GM12878 (cell line): ENCODE measurements around the gene NCBP3. TPM values are rescaled to one million over a fixed set of nuclear protein-coding genes. Genes with fewer than 3 reads are reported as not detected.

Experiments used
- ATAC-seq: fragments of 200-7000 bp; cut with Tn5 transposase; 3 replicates; pipeline ENCODE4 v1.9.1; 2020; ENCODE audit warnings: mild to moderate bottlenecking, moderate library complexity
- BruUV-seq: library from RNA; stranded (reverse); fragments of 400-500 nt; replicated peaks from 2 replicates; lab custom pipeline; 2021; lab: Mats Ljungman, UMichigan
- CTCF ChIA-PET: fragments of 300-600 bp; sonication (Branson Sonifier 250); formaldehyde crosslinking; extraction: SDS; loops from one replicate; lab custom pipeline; 2021; ENCODE audit warnings: inconsistent platforms; lab: Yijun Ruan, JAX
- POLR2A ChIA-PET: fragments of 350-600 bp; formaldehyde crosslinking; extraction: SDS; loops from one replicate; lab custom pipeline; 2021; ENCODE audit warnings: inconsistent platforms; lab: Charles Lee
- RAD21 ChIA-PET: fragments of 300-600 bp; sonication (Branson Sonifier 250); formaldehyde crosslinking; loops from one replicate; lab custom pipeline; 2023; ENCODE audit warnings: antibody characterized with exemption; ENCODE audit not compliant: unreplicated experiment; lab: Charles Lee
- SMC1A ChIA-PET: fragments of 300-600 bp; sonication (Branson Sonifier 250); formaldehyde crosslinking; loops from one replicate; lab custom pipeline; 2023; ENCODE audit not compliant: unreplicated experiment, uncharacterized antibody; lab: Charles Lee
- DNase-seq: peaks from one replicate; pipeline ENCODE4 v3.0.0-alpha.2; 2011; ENCODE audit warnings: low read depth, low spot score
- FAIRE-seq: peaks from 3 replicates; lab custom pipeline; 2011; peaks lifted over from hg19 to GRCh38; lab: Jason Lieb, UNC
- H2AFZ ChIP-seq: 2 replicates; pipeline ENCODE4 v1.6.0; 2011; ENCODE audit warnings: low read depth, low read length, control low read depth; ENCODE audit not compliant: control insufficient read depth
- H3K27ac ChIP-seq: 2 replicates; pipeline ENCODE4 v1.5.1; 2011; ENCODE audit warnings: control low read depth; ENCODE audit not compliant: control insufficient read depth, insufficient read depth
- H3K27me3 ChIP-seq, 2 experiments: replicated peaks in 1 of 2; 2 replicates each; pipeline versions ENCODE4 v1.6.0 to v1.6.1; 2011; ENCODE audit warnings: low read length in 1 of 2; ENCODE audit not compliant: control insufficient read depth in 2 of 2, insufficient read depth in 2 of 2
- H3K36me3 ChIP-seq, 2 experiments: 2 replicates each; pipeline ENCODE4 v1.5.1; 2011; ENCODE audit warnings: low read length in 1 of 2; ENCODE audit not compliant: control insufficient read depth in 2 of 2, insufficient read depth in 2 of 2
- H3K4me1 ChIP-seq: 2 replicates; pipeline ENCODE4 v1.6.1; 2011; ENCODE audit warnings: mild to moderate bottlenecking, low read length, moderate library complexity, mixed read lengths; ENCODE audit not compliant: control insufficient read depth, insufficient read depth
- H3K4me2 ChIP-seq: 2 replicates; pipeline ENCODE4 v1.6.0; 2011; ENCODE audit warnings: control low read depth; ENCODE audit not compliant: control insufficient read depth, insufficient read depth
- H3K4me3 ChIP-seq: fragments of 200-600 bp; sonication (generic); 2 replicates; pipeline ENCODE4 v1.5.1; 2016
- H3K79me2 ChIP-seq: 2 replicates; pipeline ENCODE4 v1.6.0; 2011; ENCODE audit warnings: low read length; ENCODE audit not compliant: control insufficient read depth, insufficient read depth
- H3K9ac ChIP-seq: 2 replicates; pipeline ENCODE4 v1.8.0; 2011; ENCODE audit warnings: low read length, control low read depth, mixed read lengths; ENCODE audit not compliant: control insufficient read depth, insufficient read depth
- H3K9me3 ChIP-seq: replicated peaks from 3 replicates; pipeline ENCODE4 v1.5.1; 2011; ENCODE audit warnings: mild to moderate bottlenecking, low read length; ENCODE audit not compliant: control insufficient read depth, insufficient read depth
- H4K20me1 ChIP-seq: 2 replicates; pipeline ENCODE4 v1.6.0; 2011; ENCODE audit not compliant: control insufficient read depth, insufficient read depth
- ATF7 ChIP-seq: fragments of 450-650 bp; IDR thresholded peaks from 2 replicates; pipeline ENCODE4 v1.6.1; 2016; ENCODE audit warnings: low read depth, mild to moderate bottlenecking
- CEBPB ChIP-seq, 2 experiments: fragments of 150-350 bp in 1 of 2; IDR thresholded peaks; 2 replicates each; pipeline ENCODE4 v1.6.1; 2012 to 2014; ENCODE audit warnings: low read depth in 2 of 2, low read length in 2 of 2, borderline replicate concordance in 1 of 2, inconsistent platforms in 1 of 2
- EED ChIP-seq: sonication (generic); IDR thresholded peaks from 2 replicates; pipeline ENCODE4 v1.6.1; 2016; ENCODE audit warnings: antibody characterized with exemption, low read depth
- EZH2 ChIP-seq: IDR thresholded peaks from 2 replicates; pipeline ENCODE4 v1.6.1; 2012; ENCODE audit warnings: low read depth, mild to moderate bottlenecking, control low read depth, inconsistent platforms, low read length, borderline replicate concordance; ENCODE audit not compliant: control insufficient read depth
- FOXM1 ChIP-seq: IDR thresholded peaks from 2 replicates; pipeline ENCODE4 v1.6.1; 2012; ENCODE audit warnings: low read depth, mild to moderate bottlenecking, inconsistent platforms, low read length, moderate library complexity
- HDAC2 ChIP-seq: fragments of 200-600 bp; sonication (generic); IDR thresholded peaks from 2 replicates; pipeline ENCODE4 v1.6.1; 2017
- IKZF2 ChIP-seq, 2 experiments: fragments of 450-650 bp; IDR thresholded peaks; 2 replicates each; pipeline ENCODE4 v1.6.1; 2017; ENCODE audit warnings: mild to moderate bottlenecking in 2 of 2, moderate library complexity in 2 of 2
- RBBP5 ChIP-seq: fragments of 200-600 bp; sonication (generic); conservative IDR thresholded peaks from 2 replicates; pipeline ENCODE4 v1.6.1; 2016
- SMAD5 ChIP-seq: IDR thresholded peaks from 2 replicates; pipeline ENCODE4 v1.6.1; 2016; ENCODE audit warnings: antibody characterized with exemption, low read depth
- SPI1 ChIP-seq: IDR thresholded peaks from 2 replicates; pipeline ENCODE4 v1.6.1; 2011; ENCODE audit warnings: low read depth, mild to moderate bottlenecking, low read length, moderate library complexity, borderline replicate concordance; ENCODE audit not compliant: insufficient read depth
- TBL1XR1 ChIP-seq: IDR thresholded peaks from 2 replicates; pipeline ENCODE4 v1.6.1; 2012; ENCODE audit warnings: low read depth, low read length, improper control_type of control experiment
- TCF7 ChIP-seq: IDR thresholded peaks from 2 replicates; pipeline ENCODE4 v1.6.1; 2014; ENCODE audit warnings: antibody characterized with exemption, borderline replicate concordance
- YBX1 ChIP-seq: fragments of 450-650 bp; IDR thresholded peaks from 2 replicates; pipeline ENCODE4 v1.6.1; 2016; ENCODE audit warnings: antibody characterized with exemption
- ZNF24 ChIP-seq: fragments of 450-650 bp; IDR thresholded peaks from 2 replicates; pipeline ENCODE4 v1.6.1; 2017; ENCODE audit warnings: antibody characterized with exemption, mild to moderate bottlenecking
- WGBS: methylation state at CpG from one replicate; pipeline ENCODE4 v1.1.6; 2016; ENCODE audit warnings: low lambda C conversion rate; ENCODE audit not compliant: insufficient replicate concordance, insufficient coverage; ENCODE audit errors: missing lambda C conversion rate; 5-methylcytosine and 5-hydroxymethylcytosine counted together
- in situ Hi-C: fragments of 300-500 bp; cut with MboI; formaldehyde crosslinking; loops from 9 replicates; pipeline ENCODE4 v1.14.3; 2018; ENCODE audit warnings: mixed read lengths
- intact Hi-C: fragments of 100-400 bp; cut with micrococcal nuclease; formaldehyde crosslinking; loops from one replicate; pipeline ENCODE4 v1.14.2; 2022; ENCODE audit not compliant: unreplicated experiment
- polyA plus RNA-seq, 11 experiments: library from polyadenylated mRNA; depleted of rRNA in 4 of 11; unstranded in 6 of 11; stranded (reverse) in 5 of 11; fragments of >200 nt; fragmentation: Nextera tagmentation in 4 of 11; fragmentation: Illumina TruSeq in 1 of 11; extraction: Ambion mirVana in 4 of 11; extraction: Trizol in 1 of 11; gene quantifications; 1 replicate in 1 of 11; 2 replicates in 10 of 11; pipeline versions ENCODE4 v1.2.1 to v1.2.3, GENCODE V29; 2011 to 2016; ENCODE audit warnings: inconsistent platforms in 2 of 11, missing spikeins in 2 of 11, low read depth in 1 of 11
- total RNA-seq, 4 experiments: library from RNA; depleted of rRNA in 3 of 4; stranded (reverse); fragments of >200 nt in 3 of 4; fragmentation: Illumina TruSeq in 1 of 4; extraction: Trizol in 1 of 4; gene quantifications; 2 replicates each; pipeline versions ENCODE4 v1.2.1 to v1.2.3, GENCODE V29; 2013 to 2021
- TF ChIP-seq, protein P1 (sequence below): IDR thresholded peaks from 2 replicates; pipeline ENCODE4 v1.6.1; 2011; ENCODE audit warnings: mild to moderate bottlenecking, low read depth, low read length, moderate library complexity; ENCODE audit not compliant: insufficient replicate concordance
- TF ChIP-seq, protein P2 (sequence below): IDR thresholded peaks from 2 replicates; pipeline ENCODE4 v1.6.1; 2012; ENCODE audit warnings: low read length, inconsistent platforms

Gene NCBP3
- total and polyA plus RNA-seq, 10 of the 15 experiments (the other 5 are each of a cell fraction or from before 2014, with no cell fraction given): 5.2 to 32.0 (median 23.2) TPM

DNA sequence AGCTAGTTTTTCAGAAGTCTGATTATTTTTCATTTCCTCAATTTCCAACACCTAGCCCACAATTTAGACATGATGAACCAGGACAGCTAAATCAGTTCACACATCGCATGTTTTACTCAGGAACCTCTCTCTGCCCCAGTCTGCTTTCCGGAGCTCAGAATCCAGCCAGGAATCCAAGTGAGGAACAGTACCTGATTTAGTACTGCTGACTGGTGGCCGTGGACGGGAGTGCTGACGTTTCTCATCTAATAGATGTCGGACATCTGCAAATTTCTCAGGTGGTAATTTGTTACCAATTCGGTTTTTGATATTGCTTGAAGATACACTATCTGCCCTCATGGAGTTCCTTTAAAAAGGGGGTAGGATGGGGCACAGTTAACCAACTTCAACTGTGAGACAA lies 30.1 kb downstream of the NCBP3 start:
- TF ChIP-seq TBL1XR1: no peak
- TF ChIP-seq EED: no peak
- no peak for TF ChIP-seq CEBPB (IDR thresholded peaks at IDR 0.05; ENCODE audit: borderline replicate concordance in 1 of 2, low read depth in 2 of 2, low read length in 2 of 2)
- H2AFZ ChIP-seq: no peak overlapping the region
- no peak overlapping the region for H3K4me3 ChIP-seq
- no peak overlapping the region for H3K4me2 ChIP-seq
- no peaks in the 10 kb centered on the region for H3K79me2 ChIP-seq
- H4K20me1 ChIP-seq: no peaks in the 10 kb centered on the region
- RAD21 ChIA-PET: interaction anchor here (1.5 kb wide), 1 partner anchor 10 kb away, joined by 6 read pairs; no protein-coding TSS in a partner anchor
- 98% methylated on average over 7 of the region's 7 CpGs for WGBS
- POLR2A ChIA-PET: no interaction called here
- intact Hi-C loops: no loop called here
- CTCF ChIA-PET: interaction anchor here (2.9 to 5.0 kb wide), 3 partner anchors 11 to 78 kb away, joined by 8 to 33 read pairs (median 23); no protein-coding TSS in a partner anchor
- ATAC-seq (no peak), DNase-seq (no peak), FAIRE-seq (no peak)
- H3K4me1 ChIP-seq: peaks cover 6% of the 10 kb centered on the region; the same call in 1 of the 2 replicates
- H3K27ac ChIP-seq: no peak overlapping the region
- H3K9ac ChIP-seq: no peak overlapping the region
- in situ Hi-C loops: no loop called here
- SMC1A ChIA-PET: interaction anchor here (0.5 to 1.7 kb wide), 3 partner anchors 10 to 12 kb away, joined by 3 to 4 read pairs (median 3); no protein-coding TSS in a partner anchor
- H3K27me3 ChIP-seq: no peaks in the 10 kb centered on the region
- H3K9me3 ChIP-seq: no peaks in the 10 kb centered on the region
- H3K36me3 ChIP-seq: peaks cover 19 to 28% of the 10 kb centered on the region in 2 experiments
- no TSS peak for BruUV-seq

DNA sequence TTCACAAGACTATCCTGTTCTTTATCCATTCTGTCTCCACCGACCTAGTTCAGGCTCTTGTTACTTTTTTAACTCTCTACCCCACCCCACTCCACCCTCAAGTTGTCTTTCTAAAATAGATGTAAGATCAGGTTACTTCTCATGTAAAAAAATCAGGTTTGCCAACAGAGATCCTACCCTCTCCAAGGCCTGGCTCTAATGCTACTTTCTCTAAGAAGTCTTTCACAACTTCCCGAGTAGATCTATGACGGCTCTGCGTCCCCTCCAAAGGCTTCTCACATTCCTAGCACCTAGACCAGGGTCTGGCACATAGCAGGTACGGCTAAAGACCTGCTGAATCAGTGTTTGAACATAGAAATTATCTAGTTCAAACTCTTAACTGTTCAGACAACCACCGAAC lies 30.9 kb downstream of the NCBP3 start:
- ChIA-PET RAD21 (no interaction called here), POLR2A (no interaction called here), SMC1A (interaction anchor here (0.5 to 1.7 kb wide), 3 partner anchors 11 to 77 kb away, joined by 3 to 4 read pairs (median 4); no protein-coding TSS in a partner anchor), CTCF (interaction anchor here (0.8 to 5.0 kb wide), 3 partner anchors 10 to 77 kb away, joined by 3 to 33 read pairs (median 23); no protein-coding TSS in a partner anchor)
- Histone ChIP-seq H3K79me2 (no peaks in the 10 kb centered on the region), H3K36me3 (peaks cover 22% of the 10 kb centered on the region in 2 experiments), H3K27me3 (no peaks in the 10 kb centered on the region), H3K9ac (no peak overlapping the region), H4K20me1 (no peaks in the 10 kb centered on the region), H3K4me3 (no peak overlapping the region), H3K27ac (no peak overlapping the region), H3K4me1 (peaks cover 9% of the 10 kb centered on the region), H2AFZ (no peak overlapping the region), H3K4me2 (no peak overlapping the region), H3K9me3 (no peaks in the 10 kb centered on the region)
- in situ Hi-C loops (no loop called here), intact Hi-C loops (no loop called here)
- FAIRE-seq (no peak), DNase-seq (no peak), ATAC-seq (no peak)
- WGBS: 99% methylated on average over 6 of the region's 6 CpGs
- BruUV-seq: no TSS peak
- no peak for TF ChIP-seq RBBP5
- TF ChIP-seq EZH2: no peak
- TF ChIP-seq IKZF2 (IDR thresholded peaks at IDR 0.05): no peak
- TF ChIP-seq SMAD5: no peak
- TF ChIP-seq YBX1: no peak
- no peak for TF ChIP-seq TCF7
- TF ChIP-seq ZNF24: no peak
- TF ChIP-seq ATF7: no peak
- TF ChIP-seq HDAC2: no peak
- TF ChIP-seq, protein P1, sequence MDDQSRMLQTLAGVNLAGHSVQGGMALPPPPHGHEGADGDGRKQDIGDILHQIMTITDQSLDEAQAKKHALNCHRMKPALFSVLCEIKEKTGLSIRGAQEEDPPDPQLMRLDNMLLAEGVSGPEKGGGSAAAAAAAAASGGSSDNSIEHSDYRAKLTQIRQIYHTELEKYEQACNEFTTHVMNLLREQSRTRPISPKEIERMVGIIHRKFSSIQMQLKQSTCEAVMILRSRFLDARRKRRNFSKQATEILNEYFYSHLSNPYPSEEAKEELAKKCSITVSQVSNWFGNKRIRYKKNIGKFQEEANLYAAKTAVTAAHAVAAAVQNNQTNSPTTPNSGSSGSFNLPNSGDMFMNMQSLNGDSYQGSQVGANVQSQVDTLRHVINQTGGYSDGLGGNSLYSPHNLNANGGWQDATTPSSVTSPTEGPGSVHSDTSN: no peak
- TF ChIP-seq FOXM1: no peak
- TF ChIP-seq, protein P2, sequence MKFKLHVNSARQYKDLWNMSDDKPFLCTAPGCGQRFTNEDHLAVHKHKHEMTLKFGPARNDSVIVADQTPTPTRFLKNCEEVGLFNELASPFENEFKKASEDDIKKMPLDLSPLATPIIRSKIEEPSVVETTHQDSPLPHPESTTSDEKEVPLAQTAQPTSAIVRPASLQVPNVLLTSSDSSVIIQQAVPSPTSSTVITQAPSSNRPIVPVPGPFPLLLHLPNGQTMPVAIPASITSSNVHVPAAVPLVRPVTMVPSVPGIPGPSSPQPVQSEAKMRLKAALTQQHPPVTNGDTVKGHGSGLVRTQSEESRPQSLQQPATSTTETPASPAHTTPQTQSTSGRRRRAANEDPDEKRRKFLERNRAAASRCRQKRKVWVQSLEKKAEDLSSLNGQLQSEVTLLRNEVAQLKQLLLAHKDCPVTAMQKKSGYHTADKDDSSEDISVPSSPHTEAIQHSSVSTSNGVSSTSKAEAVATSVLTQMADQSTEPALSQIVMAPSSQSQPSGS: no peak
- TF ChIP-seq SPI1: no peak
